ENCODE data around the gene ZNF652.

DNA sequence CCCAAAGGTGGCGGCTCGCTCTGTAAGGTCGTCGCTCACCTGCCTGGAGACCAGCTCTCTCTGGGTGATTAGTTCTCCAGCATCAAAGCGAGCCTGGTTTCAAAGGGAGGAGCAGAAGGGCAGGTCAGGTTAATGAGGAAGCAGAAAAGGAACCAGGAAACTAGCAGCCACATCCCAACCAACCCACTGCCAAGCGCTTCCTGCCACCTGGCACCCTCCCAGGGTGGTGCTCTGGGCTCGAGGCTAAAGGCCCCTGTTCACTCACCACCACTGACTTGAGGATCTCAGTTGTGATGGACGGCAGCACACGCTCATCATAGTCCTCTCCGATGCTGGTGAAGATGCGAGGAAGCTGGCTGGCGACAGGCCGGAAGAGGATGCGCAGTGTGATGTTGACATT is 47.0 kb upstream of the ZNF652 start:
- TF ChIP-seq ELF4 (IDR thresholded peaks at IDR 0.05), result no peak
- no peak for TF ChIP-seq FOXK2 (IDR thresholded peaks at IDR 0.05)
- no peak for TF ChIP-seq TARDBP (IDR thresholded peaks at IDR 0.05)
- no peak for TF ChIP-seq FOXM1 (IDR thresholded peaks at IDR 0.05; ENCODE audit: borderline replicate concordance)
- TF ChIP-seq FOXA1 (IDR thresholded peaks at IDR 0.05), result no peak
- TF ChIP-seq BHLHE40 (IDR thresholded peaks at IDR 0.05; ENCODE audit: borderline replicate concordance), result no peak
- no peak for TF ChIP-seq SP1 (IDR thresholded peaks at IDR 0.05)
- TF ChIP-seq HDGF (IDR thresholded peaks at IDR 0.05; ENCODE audit: borderline replicate concordance), result no peak
- TF ChIP-seq SUZ12 (IDR thresholded peaks at IDR 0.05), result no peak
